Skeletal muscle satellite cell (primary cell): Measurements from ENCODE around the gene PHB1.
"Not testable (repeated sequence)": the region's sequence is repeated elsewhere in the genome, so short reads cannot be mapped to it uniquely, and the experiment has no call there.

ENCODE experiments used
- H3K27me3 ChIP-seq: 2 replicates; pipeline ENCODE4 v1.7.0; 2013; ENCODE audit warnings: low read length; ENCODE audit not compliant: control insufficient read depth, insufficient read depth
- H3K36me3 ChIP-seq: 2 replicates; pipeline ENCODE4 v1.7.0; 2013; ENCODE audit warnings: mild to moderate bottlenecking, control low read depth, low read length; ENCODE audit not compliant: insufficient read depth
- H3K4me1 ChIP-seq: 2 replicates; pipeline ENCODE4 v1.7.0; 2013; ENCODE audit warnings: low read length; ENCODE audit not compliant: control insufficient read depth, insufficient read depth
- H3K4me2 ChIP-seq: 2 replicates; pipeline ENCODE4 v1.7.0; 2013; ENCODE audit warnings: mild to moderate bottlenecking, low read length
- H3K4me3 ChIP-seq: 2 replicates; pipeline ENCODE4 v1.7.0; 2013; ENCODE audit warnings: low read length
- H3K9ac ChIP-seq: 2 replicates; pipeline ENCODE4 v1.7.0; 2013; ENCODE audit warnings: mild to moderate bottlenecking, low read depth, low read length, moderate library complexity
- H3K9me3 ChIP-seq: replicated peaks from 2 replicates; pipeline ENCODE4 v1.7.0; 2013; ENCODE audit warnings: mild to moderate bottlenecking, control low read depth, low read length

PHB1 gene

DNA sequence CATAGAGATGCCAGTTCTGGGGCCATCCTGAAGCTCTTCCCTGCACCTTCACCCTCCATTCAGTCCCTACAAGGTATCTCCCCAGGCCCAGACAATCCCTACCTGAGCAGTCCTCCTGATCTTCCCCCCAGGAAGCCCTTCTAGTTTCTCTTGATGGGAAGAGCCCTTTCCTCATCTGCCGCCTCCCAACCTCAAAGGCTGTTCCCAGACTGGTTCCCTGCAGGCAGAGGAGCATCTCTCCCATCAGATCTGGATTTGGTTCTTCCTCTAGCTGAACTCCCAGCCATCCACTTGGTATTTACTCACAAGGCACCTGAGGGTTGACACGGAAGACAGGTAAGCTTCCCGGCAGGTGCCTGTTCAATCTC, 24.6 kb upstream of the PHB1 start:
- H3K36me3 ChIP-seq, result no peaks in the 10 kb centered on the region
- peaks cover 36% of the 10 kb centered on the region for H3K27me3 ChIP-seq
- peak overlapping the region; percentile 49 for H3K9ac ChIP-seq
- H3K4me2 ChIP-seq, result peak overlapping the region; percentile 38
- H3K4me1 ChIP-seq, result peaks cover 22% of the 10 kb centered on the region
- H3K4me3 ChIP-seq, result peak overlapping the region; percentile 32
- H3K9me3 ChIP-seq, result no peaks in the 10 kb centered on the region

DNA sequence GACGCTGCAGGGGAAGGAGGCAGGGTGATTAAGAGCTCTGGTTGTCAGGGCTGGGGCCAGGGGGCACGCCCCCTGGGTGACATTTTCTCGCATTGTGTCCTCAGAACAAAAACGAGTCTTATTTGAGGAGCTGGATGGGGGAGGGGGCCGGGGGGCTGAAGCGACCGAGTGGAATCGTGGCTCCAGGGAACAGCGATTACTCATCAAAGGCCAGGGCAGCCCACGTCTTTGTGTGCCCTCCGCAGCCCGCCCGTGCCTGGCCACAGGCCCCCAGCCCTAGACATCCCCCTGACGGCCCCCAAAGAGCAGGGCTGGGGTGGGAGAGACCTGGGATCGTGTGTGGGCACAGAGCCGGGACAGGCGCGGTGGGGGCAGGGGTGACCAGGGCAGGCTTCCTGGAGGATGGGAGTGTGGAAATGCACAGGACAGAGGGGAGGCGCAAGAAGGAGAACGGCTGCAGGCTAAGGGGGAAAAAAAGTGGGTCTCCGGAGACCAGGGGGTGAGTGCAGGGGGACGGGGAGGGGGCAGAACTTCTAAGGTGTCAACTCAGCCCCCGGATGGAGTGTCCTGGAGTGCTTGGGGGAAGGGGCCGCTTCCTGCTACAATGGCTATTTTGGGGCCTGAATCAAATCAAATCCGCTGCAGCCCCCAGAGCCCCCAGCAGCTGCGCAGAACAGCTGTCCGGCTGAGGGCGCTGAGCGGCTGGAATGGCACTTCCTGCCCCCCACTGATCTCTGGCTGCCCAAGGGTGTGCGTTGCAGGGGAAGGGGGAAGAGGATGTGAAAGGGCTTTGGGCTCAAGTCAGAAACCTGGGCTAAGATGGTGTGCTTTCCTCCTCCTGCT, 24.0 kb upstream of the PHB1 start:
- peak overlapping the region; percentile 49 for H3K9ac ChIP-seq
- H3K4me3 ChIP-seq, result peak overlapping the region; percentile 32
- H3K27me3 ChIP-seq, result peaks cover 34% of the 10 kb centered on the region
- no peaks in the 10 kb centered on the region for H3K9me3 ChIP-seq
- no peaks in the 10 kb centered on the region for H3K36me3 ChIP-seq
- peak overlapping the region; percentile 38 for H3K4me2 ChIP-seq
- H3K4me1 ChIP-seq, result peaks cover 22% of the 10 kb centered on the region

DNA sequence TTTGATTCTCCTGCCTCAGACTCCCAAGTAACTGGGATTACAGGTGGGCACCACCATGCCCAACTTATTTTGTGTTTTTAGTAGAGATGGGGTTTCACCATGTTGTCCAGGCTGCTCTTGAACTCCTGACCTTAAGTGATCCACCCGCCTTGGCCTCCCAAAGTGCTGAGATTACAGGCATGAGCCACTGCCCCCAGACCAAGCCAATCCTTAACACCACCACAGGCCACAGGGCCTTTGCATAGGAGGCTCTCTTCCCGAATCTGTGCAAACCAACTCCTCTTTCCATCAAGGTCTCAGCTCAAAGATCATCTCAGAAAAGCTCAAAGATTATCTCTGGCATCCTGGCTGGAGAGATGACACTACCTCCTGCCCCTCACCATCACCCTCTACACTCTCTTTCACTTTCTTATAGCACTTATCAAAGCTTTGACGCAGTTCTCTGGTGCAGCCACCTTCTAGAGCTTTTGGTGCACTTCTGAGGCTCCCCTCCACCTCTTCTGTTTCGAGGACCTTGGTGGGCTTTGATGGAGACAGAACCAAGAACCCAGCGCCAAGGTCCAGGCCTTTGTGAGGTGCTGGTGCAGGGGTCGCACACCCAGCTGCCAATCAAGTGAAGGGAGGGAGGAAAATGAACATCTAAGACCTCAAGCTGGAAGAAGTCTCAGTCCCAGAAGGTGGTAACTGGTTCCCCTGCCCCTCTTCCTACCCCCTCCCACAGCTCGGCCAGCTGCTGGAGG, 23.2 kb upstream of the PHB1 start:
- H3K36me3 ChIP-seq, result no peaks in the 10 kb centered on the region
- H3K9ac ChIP-seq, result no peak overlapping the region
- H3K4me3 ChIP-seq, result no peak overlapping the region
- peaks cover 28% of the 10 kb centered on the region for H3K27me3 ChIP-seq
- H3K9me3 ChIP-seq, result no peaks in the 10 kb centered on the region
- no peak overlapping the region for H3K4me2 ChIP-seq
- peaks cover 22% of the 10 kb centered on the region for H3K4me1 ChIP-seq

DNA sequence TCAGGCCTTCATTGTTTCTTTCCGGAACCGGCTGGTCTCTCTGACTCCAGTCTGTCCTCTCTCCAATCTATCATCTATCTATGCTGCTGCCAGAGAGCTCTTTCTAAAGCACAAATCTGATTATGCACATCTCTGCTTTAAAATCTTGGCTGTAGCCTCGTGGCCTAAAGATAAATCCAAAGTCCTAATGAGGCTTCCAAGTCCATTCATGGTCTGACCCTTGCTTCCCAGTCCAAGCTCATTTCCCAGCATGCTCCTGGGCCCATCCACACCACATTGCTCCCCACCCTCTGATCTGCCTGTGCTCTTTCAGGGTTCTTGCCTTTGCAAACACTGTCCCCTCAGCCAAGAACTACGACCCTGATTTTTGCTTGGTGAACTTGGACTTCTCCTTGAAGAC, 21.5 kb upstream of the PHB1 start:
- no peaks in the 10 kb centered on the region for H3K9me3 ChIP-seq
- no peaks in the 10 kb centered on the region for H3K36me3 ChIP-seq
- peaks cover 29% of the 10 kb centered on the region for H3K27me3 ChIP-seq
- H3K4me1 ChIP-seq, result peaks cover 22% of the 10 kb centered on the region
- H3K4me2 ChIP-seq, result no peak overlapping the region
- no peak overlapping the region for H3K4me3 ChIP-seq
- H3K9ac ChIP-seq, result no peak overlapping the region

DNA sequence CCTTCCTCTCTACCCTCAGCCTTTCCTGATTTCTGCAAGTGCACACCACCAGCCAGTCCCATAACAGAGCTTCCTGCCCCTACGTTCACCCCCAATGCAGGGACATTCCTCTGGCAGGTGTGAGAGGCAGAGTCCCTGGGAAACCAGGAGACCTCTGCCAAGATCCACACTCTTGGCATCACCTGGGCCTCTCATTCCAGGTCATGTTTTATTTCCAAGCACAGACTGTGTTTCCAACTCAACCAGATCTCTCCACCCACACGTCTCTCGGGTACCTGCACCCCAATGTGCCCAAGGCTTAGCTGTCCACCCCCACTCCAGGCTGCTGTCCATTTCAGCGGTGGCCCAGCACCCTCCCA, 21.0 kb upstream of the PHB1 start:
- Histone ChIP-seq H3K27me3 (peaks cover 33% of the 10 kb centered on the region), H3K9me3 (no peaks in the 10 kb centered on the region), H3K4me3 (no peak overlapping the region), H3K9ac (no peak overlapping the region), H3K36me3 (no peaks in the 10 kb centered on the region), H3K4me1 (peaks cover 22% of the 10 kb centered on the region), H3K4me2 (no peak overlapping the region)

DNA sequence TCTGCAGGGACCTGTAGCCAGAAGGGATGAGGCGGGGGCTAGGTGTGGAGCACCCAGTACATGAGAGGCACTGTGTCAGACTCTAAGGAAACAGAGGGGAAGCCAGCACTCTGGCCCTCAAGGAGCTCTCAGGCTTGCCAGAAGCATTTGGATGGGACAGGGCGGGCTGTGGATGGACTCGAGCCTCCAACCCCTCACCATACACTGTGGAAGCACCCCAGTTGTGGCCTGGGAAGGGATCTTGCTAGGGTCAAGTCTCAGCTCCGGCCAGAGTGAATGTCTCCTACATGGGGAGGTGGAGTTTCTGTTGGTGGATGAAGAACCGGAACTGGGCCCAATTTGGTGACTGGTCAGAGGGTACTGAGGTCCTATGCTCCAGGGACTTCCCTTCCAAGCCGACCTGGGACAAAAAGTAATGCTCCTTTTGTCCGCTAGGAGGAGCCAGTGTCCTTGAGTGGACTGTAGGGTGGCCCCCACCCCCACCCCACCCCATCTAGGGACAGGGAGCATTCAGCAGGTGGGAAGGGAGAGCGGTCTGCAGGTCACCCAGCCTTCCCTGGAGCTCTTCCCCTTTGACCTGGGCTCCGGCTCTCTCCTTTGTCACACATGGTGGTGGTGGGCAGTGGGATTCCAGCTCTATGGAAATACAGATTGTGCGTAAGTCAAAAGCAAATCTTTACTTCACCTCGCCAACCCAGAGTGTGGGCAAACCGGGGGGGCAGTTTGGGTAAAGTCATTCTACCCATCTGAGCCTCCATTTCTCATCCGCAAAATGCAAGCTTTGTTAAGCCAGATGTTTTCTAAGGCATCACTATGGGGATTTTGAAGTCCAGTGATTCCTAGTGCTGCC, 20.4 kb upstream of the PHB1 start:
- Histone ChIP-seq H3K27me3 (peaks cover 33% of the 10 kb centered on the region), H3K4me2 (no peak overlapping the region)

DNA sequence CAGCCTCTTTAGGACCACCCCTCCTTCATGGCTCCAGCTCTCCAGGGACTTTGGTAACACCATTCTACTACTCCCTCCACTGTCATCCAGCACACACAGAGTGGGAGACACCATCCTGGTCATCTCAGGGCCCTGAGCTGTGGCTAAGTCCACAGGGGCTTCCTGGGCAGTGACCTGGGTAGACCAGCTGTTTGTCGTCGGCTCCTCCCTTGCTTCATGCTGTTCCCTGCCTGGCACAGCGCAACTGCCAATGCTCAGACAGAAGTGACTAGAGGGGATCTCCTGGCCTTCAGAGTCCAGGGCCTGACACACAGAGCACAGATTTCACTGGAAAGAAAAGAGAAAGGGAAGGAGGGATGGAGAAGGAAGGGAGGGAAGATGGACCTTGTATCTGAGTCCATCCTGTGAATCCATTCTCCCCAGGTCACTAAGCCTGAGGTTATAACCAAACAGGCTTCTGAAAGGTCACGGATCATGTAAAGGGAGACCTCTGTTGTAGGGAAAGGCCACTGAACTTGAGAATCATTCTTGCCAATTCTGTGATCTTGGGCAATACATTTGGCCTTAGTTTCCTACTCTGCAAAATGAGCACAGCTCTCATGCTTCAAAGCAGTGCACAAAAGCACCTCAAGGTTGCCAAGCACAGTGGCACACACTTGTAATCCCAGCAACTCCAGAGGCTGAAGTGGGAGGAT, 18.5 kb upstream of the PHB1 start:
- Histone ChIP-seq H3K4me2 (no peak overlapping the region), H3K4me3 (no peak overlapping the region), H3K27me3 (peaks cover 23% of the 10 kb centered on the region), H3K9me3 (no peaks in the 10 kb centered on the region), H3K36me3 (no peaks in the 10 kb centered on the region), H3K9ac (no peak overlapping the region), H3K4me1 (no peaks in the 10 kb centered on the region)

More for the DNA sequence above, 20.4 kb upstream of the PHB1 start:
- H3K4me3 ChIP-seq, result no peak overlapping the region
- no peak overlapping the region for H3K9ac ChIP-seq
- H3K4me1 ChIP-seq, result peaks cover 19% of the 10 kb centered on the region
- no peaks in the 10 kb centered on the region for H3K36me3 ChIP-seq
- H3K9me3 ChIP-seq, result no peaks in the 10 kb centered on the region

DNA sequence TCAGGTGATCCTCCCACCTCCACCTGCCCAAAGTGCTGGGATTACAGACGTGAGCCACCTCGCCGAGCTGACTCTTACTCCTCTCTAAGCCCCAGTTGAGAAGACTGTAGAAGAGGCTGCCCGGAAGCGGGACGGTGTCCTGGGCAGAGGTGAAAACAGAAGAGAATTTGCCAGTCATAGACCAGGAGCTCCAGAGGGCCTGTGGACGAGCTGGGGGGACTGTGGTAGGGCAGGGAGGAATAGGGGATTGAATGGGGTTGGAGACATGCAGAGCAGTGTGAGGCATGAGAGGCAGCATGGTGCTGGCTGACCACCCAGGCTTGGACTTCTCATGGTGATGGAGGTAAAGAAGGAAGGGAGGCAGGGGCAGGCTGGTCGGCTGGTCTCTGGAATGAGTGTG, 17.1 kb upstream of the PHB1 start:
- no peaks in the 10 kb centered on the region for H3K4me1 ChIP-seq
- peaks cover 28% of the 10 kb centered on the region for H3K27me3 ChIP-seq
- H3K4me2 ChIP-seq, result no peak overlapping the region
- no peak overlapping the region for H3K9ac ChIP-seq
- H3K4me3 ChIP-seq, result no peak overlapping the region
- no peaks in the 10 kb centered on the region for H3K9me3 ChIP-seq
- H3K36me3 ChIP-seq, result no peaks in the 10 kb centered on the region

DNA sequence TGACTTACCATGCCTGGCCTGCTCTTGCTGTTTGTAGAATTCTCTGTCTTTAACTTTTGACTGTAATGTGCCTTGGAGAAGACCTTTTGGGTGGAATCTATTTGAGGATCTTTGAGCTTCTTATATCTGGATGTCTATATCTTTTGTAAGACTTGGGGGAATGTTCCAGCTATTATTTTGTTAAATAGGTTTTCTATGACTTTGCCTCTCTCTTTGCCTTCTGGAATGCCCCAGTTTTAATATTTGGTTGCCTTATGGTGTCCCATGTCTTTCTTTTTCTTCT, 10.3 kb upstream of the PHB1 start:
- Histone ChIP-seq H3K4me1 (no peaks in the 10 kb centered on the region), H3K27me3 (peaks cover 18% of the 10 kb centered on the region), H3K9ac (no peak overlapping the region), H3K4me3 (no peak overlapping the region), H3K36me3 (no peaks in the 10 kb centered on the region), H3K9me3 (peaks cover 6% of the 10 kb centered on the region), H3K4me2 (no peak overlapping the region)

DNA sequence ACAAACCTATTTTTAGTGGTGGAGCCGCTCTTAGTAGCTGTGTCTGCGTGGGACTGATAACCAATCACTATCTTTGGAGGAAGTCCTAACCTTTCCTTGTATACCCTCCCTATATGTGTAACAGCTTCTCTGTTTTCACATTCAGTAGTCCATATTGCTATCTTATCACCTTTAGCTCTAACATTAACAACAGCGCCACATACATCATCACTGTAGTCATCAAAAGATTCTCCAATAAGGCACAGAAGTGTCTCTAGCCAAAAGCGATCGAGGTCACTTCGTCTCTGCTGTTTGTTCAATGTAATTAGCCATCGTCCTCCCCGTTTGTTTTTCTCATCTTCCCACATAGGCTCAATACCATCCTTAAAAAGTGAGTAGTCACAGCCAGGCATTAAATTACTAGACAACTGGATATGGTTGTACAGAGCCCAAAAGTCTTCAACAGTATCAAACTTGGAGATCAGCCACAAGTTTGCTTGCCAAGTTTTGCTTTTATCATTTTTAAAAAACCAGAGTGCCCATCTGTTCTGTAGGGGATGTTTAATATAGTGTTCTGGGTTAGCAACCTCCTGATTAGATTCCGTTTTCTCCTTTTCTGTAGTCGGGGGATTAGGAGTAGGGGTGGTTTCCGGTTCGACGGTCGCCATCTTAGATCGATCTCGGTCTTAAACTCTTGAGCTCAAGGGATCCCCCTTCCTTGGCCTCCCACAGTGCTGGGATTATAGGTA, 9.8 kb upstream of the PHB1 start:
- H3K36me3 ChIP-seq, H3K9ac ChIP-seq, H3K9me3 ChIP-seq, H3K4me2 ChIP-seq, H3K4me1 ChIP-seq, H3K4me3 ChIP-seq: not testable (repeated sequence)
- H3K27me3 ChIP-seq, result peaks cover 18% of the 10 kb centered on the region
